HL-60 (cell line): ENCODE measurements around the gene RNLS.

Source experiments
- POLR2AphosphoS5 ChIP-seq: IDR thresholded peaks from 2 replicates; pipeline ENCODE4 v1.6.1; 2012; ENCODE audit warnings: low read depth
- TF ChIP-seq, protein P1 (sequence below): IDR thresholded peaks from one replicate; pipeline ENCODE4 v1.5.1; 2011; ENCODE audit warnings: low read length, control low read depth, inconsistent platforms; ENCODE audit not compliant: insufficient read depth

DNA sequence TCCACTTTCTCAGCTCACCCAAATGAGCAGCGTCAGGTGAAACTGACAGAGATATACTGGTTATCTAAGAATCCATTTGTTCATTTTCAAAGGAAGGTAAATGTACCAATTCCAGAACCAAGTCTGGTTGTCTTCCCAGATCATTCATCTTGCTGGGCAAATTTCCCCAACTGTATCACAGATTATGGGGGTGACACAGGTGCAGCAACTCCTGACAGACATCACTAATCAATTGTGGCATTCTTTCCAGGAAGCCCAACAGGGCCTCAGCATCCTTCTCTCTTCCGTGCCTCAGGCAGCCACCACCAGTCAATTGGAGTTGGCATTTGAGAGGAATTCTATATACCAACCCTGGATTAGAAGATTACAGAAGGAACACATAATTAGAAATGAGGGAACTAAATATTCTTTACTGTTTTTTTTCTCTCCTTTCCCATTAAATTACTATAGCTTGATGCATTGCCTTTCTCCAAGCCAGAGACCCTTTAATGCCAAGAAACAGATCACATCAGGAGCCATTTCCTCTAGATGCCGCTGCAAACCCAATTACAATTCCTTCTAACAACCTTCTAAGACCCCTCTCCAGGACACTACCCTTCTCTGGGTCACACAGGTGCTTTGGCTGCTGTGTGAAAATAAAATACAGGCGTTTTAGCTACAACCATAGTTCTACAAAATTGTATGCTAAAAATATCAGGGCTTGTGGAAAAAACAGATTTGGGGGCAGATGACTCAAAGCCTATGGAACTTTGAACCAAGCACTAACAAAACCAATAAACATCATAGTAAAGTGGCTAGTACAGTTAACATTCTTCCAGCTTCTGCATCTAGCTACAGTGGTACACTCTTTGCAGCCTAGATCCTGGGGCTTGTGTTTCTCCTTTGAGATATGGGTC is 291.6 kb downstream of the RNLS start:
- TF ChIP-seq, protein P1, sequence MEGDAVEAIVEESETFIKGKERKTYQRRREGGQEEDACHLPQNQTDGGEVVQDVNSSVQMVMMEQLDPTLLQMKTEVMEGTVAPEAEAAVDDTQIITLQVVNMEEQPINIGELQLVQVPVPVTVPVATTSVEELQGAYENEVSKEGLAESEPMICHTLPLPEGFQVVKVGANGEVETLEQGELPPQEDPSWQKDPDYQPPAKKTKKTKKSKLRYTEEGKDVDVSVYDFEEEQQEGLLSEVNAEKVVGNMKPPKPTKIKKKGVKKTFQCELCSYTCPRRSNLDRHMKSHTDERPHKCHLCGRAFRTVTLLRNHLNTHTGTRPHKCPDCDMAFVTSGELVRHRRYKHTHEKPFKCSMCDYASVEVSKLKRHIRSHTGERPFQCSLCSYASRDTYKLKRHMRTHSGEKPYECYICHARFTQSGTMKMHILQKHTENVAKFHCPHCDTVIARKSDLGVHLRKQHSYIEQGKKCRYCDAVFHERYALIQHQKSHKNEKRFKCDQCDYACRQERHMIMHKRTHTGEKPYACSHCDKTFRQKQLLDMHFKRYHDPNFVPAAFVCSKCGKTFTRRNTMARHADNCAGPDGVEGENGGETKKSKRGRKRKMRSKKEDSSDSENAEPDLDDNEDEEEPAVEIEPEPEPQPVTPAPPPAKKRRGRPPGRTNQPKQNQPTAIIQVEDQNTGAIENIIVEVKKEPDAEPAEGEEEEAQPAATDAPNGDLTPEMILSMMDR, result no peak
- TF ChIP-seq POLR2AphosphoS5, result no peak
